Effector memory CD4-positive, alpha-beta T cell (primary cell): ENCODE results near the gene RPL29.

Experiments
- DNase-seq, 3 donors: peaks; one replicate each; pipeline ENCODE4 v3.0.0-alpha.2; 2020
- H3K27ac ChIP-seq: 2 replicates; pipeline ENCODE4 v1.7.0; 2013; ENCODE audit warnings: mild to moderate bottlenecking, low read length, moderate library complexity; ENCODE audit not compliant: insufficient read depth, poor library complexity, severe bottlenecking
- H3K27me3 ChIP-seq: replicated peaks from 2 replicates; pipeline ENCODE4 v1.7.0; 2013; ENCODE audit warnings: mild to moderate bottlenecking, low read length; ENCODE audit not compliant: insufficient read depth, control insufficient read depth, poor library complexity, severe bottlenecking
- H3K36me3 ChIP-seq: 2 replicates; pipeline ENCODE4 v1.7.0; 2013; ENCODE audit warnings: mild to moderate bottlenecking, low read length, moderate library complexity; ENCODE audit not compliant: control insufficient read depth, insufficient read depth
- H3K4me1 ChIP-seq: 2 replicates; pipeline ENCODE4 v1.7.0; 2013; ENCODE audit warnings: low read length, mild to moderate bottlenecking; ENCODE audit not compliant: control insufficient read depth, insufficient read depth, poor library complexity, severe bottlenecking
- H3K4me3 ChIP-seq: 2 replicates; pipeline ENCODE4 v1.7.0; 2013; ENCODE audit warnings: low read length, low read depth, mild to moderate bottlenecking; ENCODE audit not compliant: insufficient read depth, poor library complexity, severe bottlenecking
- H3K9me3 ChIP-seq: 2 replicates; pipeline ENCODE4 v1.7.0; 2013; ENCODE audit warnings: mild to moderate bottlenecking, low read length, moderate library complexity; ENCODE audit not compliant: control insufficient read depth

RPL29 gene

GRCh38 chr3:52020796-52021195 is 25.1 kb upstream of the RPL29 start:
- no peaks in the 10 kb centered on the region for H3K36me3 ChIP-seq
- no peak overlapping the region for H3K27ac ChIP-seq
- H3K4me3 ChIP-seq = no peak overlapping the region
- DNase-seq = no peak
- no peaks in the 10 kb centered on the region for H3K4me1 ChIP-seq
- H3K9me3 ChIP-seq = no peaks in the 10 kb centered on the region
- no peaks in the 10 kb centered on the region for H3K27me3 ChIP-seq

- no peak for DNase-seq
- no peaks in the 10 kb centered on the region for H3K36me3 ChIP-seq
- no peaks in the 10 kb centered on the region for H3K4me1 ChIP-seq
- no peaks in the 10 kb centered on the region for H3K9me3 ChIP-seq
- no peaks in the 10 kb centered on the region for H3K27me3 ChIP-seq
- H3K4me3 ChIP-seq = no peak overlapping the region
- no peak overlapping the region for H3K27ac ChIP-seq
These were observed 23.8 kb upstream of the RPL29 start for GRCh38 chr3:52019352-52020080.

GRCh38 chr3:52018319-52019000 is 22.8 kb upstream of the RPL29 start:
- Histone ChIP-seq H3K4me1 (no peaks in the 10 kb centered on the region), H3K36me3 (no peaks in the 10 kb centered on the region)

GRCh38 chr3:52017586-52017985 is 21.9 kb upstream of the RPL29 start:
- Histone ChIP-seq H3K4me3 (no peak overlapping the region), H3K4me1 (no peaks in the 10 kb centered on the region), H3K36me3 (no peaks in the 10 kb centered on the region), H3K27me3 (no peaks in the 10 kb centered on the region), H3K27ac (no peak overlapping the region), H3K9me3 (no peaks in the 10 kb centered on the region)
- no peak for DNase-seq

More at GRCh38 chr3:52018319-52019000, 22.8 kb upstream of the RPL29 start:
- H3K27me3 ChIP-seq = no peaks in the 10 kb centered on the region
- no peak overlapping the region for H3K27ac ChIP-seq
- no peak overlapping the region for H3K4me3 ChIP-seq
- H3K9me3 ChIP-seq = no peaks in the 10 kb centered on the region
- DNase-seq = no peak

DNA sequence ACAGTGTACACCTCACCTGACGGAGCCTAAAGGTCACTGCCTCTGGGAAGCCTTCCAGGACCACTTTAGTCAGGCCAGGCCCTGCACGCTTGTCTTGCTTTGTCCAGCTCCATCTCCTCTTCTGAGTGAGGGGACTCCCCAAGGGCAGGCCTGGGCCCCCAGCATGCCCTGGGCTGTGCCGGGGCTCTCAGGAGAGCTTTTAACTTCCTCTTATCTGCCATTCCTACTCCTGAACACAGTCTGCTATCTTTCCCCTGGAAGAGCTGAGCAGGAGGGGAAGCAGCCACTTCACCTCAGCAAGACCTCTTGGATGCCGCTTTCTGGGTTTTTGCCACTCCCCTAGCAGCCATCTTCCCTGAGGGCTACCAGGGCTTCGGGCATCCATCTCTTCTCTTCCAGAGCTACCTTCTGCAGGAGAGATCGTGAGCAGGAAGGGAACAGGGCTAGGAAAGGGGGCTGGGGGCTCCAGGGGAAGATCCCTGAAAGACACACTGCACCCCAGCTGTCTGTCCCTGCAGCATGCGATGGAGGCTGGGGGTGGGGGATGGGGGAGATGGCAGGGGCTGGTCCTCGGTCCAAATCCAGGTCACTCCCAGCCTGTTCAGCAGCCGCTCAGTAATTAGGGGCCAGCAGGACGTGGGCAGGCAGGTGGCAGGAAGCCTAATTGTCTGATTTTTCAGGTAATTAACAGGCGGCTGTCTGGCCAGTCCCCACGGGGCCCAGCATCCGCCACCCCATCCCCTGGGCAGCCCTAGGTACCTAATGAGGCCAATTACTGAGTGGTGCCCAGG is 19.9 kb upstream of the RPL29 start:
- H3K36me3 ChIP-seq = no peaks in the 10 kb centered on the region
- no peak for DNase-seq
- no peaks in the 10 kb centered on the region for H3K9me3 ChIP-seq
- H3K4me1 ChIP-seq = no peaks in the 10 kb centered on the region
- H3K27ac ChIP-seq = no peak overlapping the region
- no peak overlapping the region for H3K4me3 ChIP-seq
- no peaks in the 10 kb centered on the region for H3K27me3 ChIP-seq

DNA sequence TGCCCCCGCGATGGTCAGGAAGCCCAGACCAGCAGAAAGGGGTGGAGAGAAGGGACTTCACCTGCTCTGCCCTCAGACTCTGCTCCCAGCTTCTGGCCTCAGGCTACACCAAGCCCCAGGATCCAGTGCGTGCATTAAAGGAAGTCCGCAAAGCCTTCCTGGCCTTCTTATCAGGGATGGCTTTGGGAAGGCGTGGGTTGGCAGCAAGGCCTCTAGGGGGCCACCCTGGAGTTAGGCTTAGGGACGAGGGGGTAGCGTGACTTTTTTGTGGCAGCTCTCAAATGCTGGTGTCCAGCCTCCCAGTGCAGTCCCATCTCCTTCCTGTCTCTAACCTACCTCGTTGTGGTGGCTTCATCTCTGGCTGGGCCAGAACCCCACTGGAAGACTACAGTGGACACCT is 18.9 kb upstream of the RPL29 start:
- H3K9me3 ChIP-seq = no peaks in the 10 kb centered on the region
- H3K27me3 ChIP-seq = no peaks in the 10 kb centered on the region
- no peaks in the 10 kb centered on the region for H3K36me3 ChIP-seq
- no peak overlapping the region for H3K27ac ChIP-seq
- no peak overlapping the region for H3K4me3 ChIP-seq
- no peak for DNase-seq
- no peaks in the 10 kb centered on the region for H3K4me1 ChIP-seq

GRCh38 chr3:52013802-52014598 is 18.3 kb upstream of the RPL29 start:
- Histone ChIP-seq H3K4me1 (no peaks in the 10 kb centered on the region), H3K9me3 (no peaks in the 10 kb centered on the region)

GRCh38 chr3:52012699-52013098 is 17.0 kb upstream of the RPL29 start:
- Histone ChIP-seq H3K36me3 (no peaks in the 10 kb centered on the region), H3K27ac (no peak overlapping the region), H3K4me3 (no peak overlapping the region), H3K4me1 (no peaks in the 10 kb centered on the region), H3K27me3 (no peaks in the 10 kb centered on the region), H3K9me3 (no peaks in the 10 kb centered on the region)
- no peak for DNase-seq

More at GRCh38 chr3:52013802-52014598, 18.3 kb upstream of the RPL29 start:
- Histone ChIP-seq H3K36me3 (no peaks in the 10 kb centered on the region), H3K27me3 (no peaks in the 10 kb centered on the region), H3K27ac (no peak overlapping the region), H3K4me3 (no peak overlapping the region)
- no peak for DNase-seq

DNA sequence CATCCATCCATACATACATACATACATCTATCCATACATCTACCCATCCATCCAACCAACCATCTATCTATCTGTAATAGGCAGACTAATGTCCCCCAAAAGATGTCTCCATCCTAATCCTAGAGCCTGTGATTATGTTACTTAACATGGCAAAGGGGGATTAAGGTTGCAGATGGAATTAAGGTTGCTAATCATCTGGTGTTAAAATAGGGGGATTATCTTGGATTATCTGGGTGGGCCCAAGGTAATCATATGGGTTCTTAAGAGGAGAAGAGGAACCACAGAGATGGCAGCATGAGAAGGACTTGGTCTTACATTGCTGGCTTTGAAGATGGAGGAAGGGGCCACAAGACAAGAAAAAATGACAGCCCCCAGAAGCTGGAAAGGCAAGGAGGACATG is 14.7 kb upstream of the RPL29 start:
- H3K27ac ChIP-seq = no peak overlapping the region
- no peaks in the 10 kb centered on the region for H3K36me3 ChIP-seq
- no peaks in the 10 kb centered on the region for H3K9me3 ChIP-seq
- H3K27me3 ChIP-seq = no peaks in the 10 kb centered on the region
- H3K4me3 ChIP-seq = no peak overlapping the region
- H3K4me1 ChIP-seq = peaks cover 8% of the 10 kb centered on the region
- DNase-seq = no peak
